Lower leg skin (tissue), 3 donors: ENCODE results near the gene NAMPT.

Experiments used
- CTCF ChIP-seq, 3 donors: fragments of 450-650 bp; IDR thresholded peaks; one replicate each; pipeline ENCODE4 v1.5.1; 2016; ENCODE audit warnings: antibody characterized with exemption in 3 of 3, mild to moderate bottlenecking in 3 of 3, moderate library complexity in 2 of 3
- POLR2A ChIP-seq, 2 donors: fragments of 450-650 bp; IDR thresholded peaks; one replicate each; pipeline ENCODE4 v1.6.1; 2016 to 2017; ENCODE audit warnings: antibody characterized with exemption in 2 of 2, mild to moderate bottlenecking in 1 of 2, moderate library complexity in 1 of 2

GRCh38 chr7:106265133-106265532 lies 19.6 kb downstream of the NAMPT start:
- TF ChIP-seq POLR2A (IDR thresholded peaks at IDR 0.05) (no peak), CTCF (IDR thresholded peaks at IDR 0.05) (no peak)
